Coronary artery (tissue), 2 donors: ENCODE results near the gene LPIN1.

Experiments
- DNase-seq: peaks from one replicate; pipeline ENCODE4 v3.0.0-alpha.2; 2017; ENCODE audit warnings: low spot score
- H3K27ac ChIP-seq, 2 donors: fragments of 200-600 bp; sonication (generic); one replicate each; pipeline ENCODE4 v1.5.1; 2016 to 2019
- H3K4me3 ChIP-seq: fragments of 200-600 bp; sonication (generic); 2 replicates; pipeline ENCODE4 v1.5.1; 2016; ENCODE audit warnings: mild to moderate bottlenecking, moderate library complexity
- TF ChIP-seq, protein P1 (sequence below): fragments of 200-600 bp; sonication (generic); IDR thresholded peaks from one replicate; pipeline ENCODE4 v1.5.1; 2019; ENCODE audit warnings: antibody characterized with exemption

The LPIN1 gene

DNA sequence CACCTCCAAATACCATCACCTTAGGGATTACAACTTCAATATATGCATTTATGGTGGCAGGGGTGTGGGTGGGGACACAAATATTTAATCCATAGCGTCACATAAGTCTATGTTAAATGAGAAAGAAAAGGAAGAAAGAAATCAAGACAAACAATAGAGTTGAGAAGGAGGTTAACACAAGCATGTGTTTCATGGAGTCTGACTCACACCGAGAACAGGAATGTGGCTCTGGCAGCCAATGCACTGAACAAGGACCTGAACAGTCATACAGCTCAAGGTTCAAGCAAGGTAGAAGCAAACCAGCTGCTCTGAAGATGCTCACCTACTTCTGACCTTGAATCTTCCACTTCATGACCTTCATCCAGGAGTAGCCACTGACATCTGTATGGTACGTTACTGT is 36.2 kb upstream of the LPIN1 start:
- Histone ChIP-seq H3K4me3 (no peak overlapping the region), H3K27ac (no peak overlapping the region)
- TF ChIP-seq, protein P1, sequence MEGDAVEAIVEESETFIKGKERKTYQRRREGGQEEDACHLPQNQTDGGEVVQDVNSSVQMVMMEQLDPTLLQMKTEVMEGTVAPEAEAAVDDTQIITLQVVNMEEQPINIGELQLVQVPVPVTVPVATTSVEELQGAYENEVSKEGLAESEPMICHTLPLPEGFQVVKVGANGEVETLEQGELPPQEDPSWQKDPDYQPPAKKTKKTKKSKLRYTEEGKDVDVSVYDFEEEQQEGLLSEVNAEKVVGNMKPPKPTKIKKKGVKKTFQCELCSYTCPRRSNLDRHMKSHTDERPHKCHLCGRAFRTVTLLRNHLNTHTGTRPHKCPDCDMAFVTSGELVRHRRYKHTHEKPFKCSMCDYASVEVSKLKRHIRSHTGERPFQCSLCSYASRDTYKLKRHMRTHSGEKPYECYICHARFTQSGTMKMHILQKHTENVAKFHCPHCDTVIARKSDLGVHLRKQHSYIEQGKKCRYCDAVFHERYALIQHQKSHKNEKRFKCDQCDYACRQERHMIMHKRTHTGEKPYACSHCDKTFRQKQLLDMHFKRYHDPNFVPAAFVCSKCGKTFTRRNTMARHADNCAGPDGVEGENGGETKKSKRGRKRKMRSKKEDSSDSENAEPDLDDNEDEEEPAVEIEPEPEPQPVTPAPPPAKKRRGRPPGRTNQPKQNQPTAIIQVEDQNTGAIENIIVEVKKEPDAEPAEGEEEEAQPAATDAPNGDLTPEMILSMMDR = no peak
- DNase-seq = no peak

GRCh38 chr2:11710632-11711353 is 35.6 kb upstream of the LPIN1 start:
- no peak overlapping the region for H3K27ac ChIP-seq
- H3K4me3 ChIP-seq = no peak overlapping the region
- TF ChIP-seq, protein P1 = no peak
- no peak for DNase-seq

GRCh38 chr2:11711354-11711716 is 35.1 kb upstream of the LPIN1 start:
- H3K4me3 ChIP-seq = no peak overlapping the region
- TF ChIP-seq, protein P1 = no peak
- H3K27ac ChIP-seq = no peak overlapping the region
- no peak for DNase-seq

GRCh38 chr2:11711751-11712150 is 34.7 kb upstream of the LPIN1 start:
- no peak overlapping the region for H3K27ac ChIP-seq
- TF ChIP-seq, protein P1 = no peak

GRCh38 chr2:11712866-11713265 is 33.6 kb upstream of the LPIN1 start:
- no peak for DNase-seq
- TF ChIP-seq, protein P1 = no peak
- H3K4me3 ChIP-seq = no peak overlapping the region
- H3K27ac ChIP-seq = no peak overlapping the region

More at GRCh38 chr2:11711751-11712150, 34.7 kb upstream of the LPIN1 start:
- H3K4me3 ChIP-seq = no peak overlapping the region
- no peak for DNase-seq

- H3K27ac ChIP-seq = no peak overlapping the region
- no peak overlapping the region for H3K4me3 ChIP-seq
- TF ChIP-seq, protein P1 = no peak
- no peak for DNase-seq
These were observed 32.6 kb upstream of the LPIN1 start for GRCh38 chr2:11713815-11714214.

- Histone ChIP-seq H3K4me3 (no peak overlapping the region), H3K27ac (no peak overlapping the region)
- TF ChIP-seq, protein P1 = no peak
These were observed 30.3 kb upstream of the LPIN1 start for GRCh38 chr2:11715987-11716652.

More at GRCh38 chr2:11715987-11716652, 30.3 kb upstream of the LPIN1 start:
- no peak for DNase-seq
